ENCODE data around the gene SEPTIN1.
"Not testable (repeated sequence)": the region's sequence is repeated elsewhere in the genome, so short reads cannot be mapped to it uniquely, and the experiment has no call there.

The SEPTIN1 gene

DNA sequence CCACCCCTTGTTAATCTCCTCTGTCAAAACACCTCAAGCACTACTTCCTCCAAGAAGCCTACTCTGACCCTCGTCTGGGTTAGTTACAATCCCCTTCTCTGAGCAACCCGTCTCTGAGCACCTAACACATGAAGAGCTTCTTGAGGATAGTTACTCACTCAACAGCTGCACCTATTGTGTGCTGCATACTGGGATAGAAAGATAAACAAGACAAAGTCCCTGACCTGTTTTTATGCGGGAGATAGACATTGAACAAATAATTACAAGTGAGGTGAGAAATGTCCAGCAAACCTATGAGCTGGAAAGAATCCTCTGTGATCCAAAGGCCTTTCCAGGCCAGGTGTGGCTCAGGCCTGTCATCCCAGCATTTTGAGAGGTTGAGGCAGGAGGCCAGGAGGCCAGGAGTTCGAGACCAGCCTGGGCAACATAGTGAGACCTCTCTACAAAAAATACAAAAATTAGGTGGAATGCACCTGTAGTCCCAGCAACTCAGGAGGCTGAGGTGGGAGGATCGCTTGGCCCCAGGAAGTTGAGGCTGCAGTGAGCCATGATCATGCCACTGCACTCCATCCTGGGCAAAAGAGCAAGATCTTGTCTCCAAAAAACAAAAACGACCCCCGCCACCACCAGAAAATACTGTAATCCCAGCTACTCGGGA lies 19.5 kb upstream of the SEPTIN1 start:
- DNase-seq: no peak

- DNase-seq: no peak
Measured at GRCh38 chr16:30399435-30400186, 17.2 kb upstream of the SEPTIN1 start.

DNA sequence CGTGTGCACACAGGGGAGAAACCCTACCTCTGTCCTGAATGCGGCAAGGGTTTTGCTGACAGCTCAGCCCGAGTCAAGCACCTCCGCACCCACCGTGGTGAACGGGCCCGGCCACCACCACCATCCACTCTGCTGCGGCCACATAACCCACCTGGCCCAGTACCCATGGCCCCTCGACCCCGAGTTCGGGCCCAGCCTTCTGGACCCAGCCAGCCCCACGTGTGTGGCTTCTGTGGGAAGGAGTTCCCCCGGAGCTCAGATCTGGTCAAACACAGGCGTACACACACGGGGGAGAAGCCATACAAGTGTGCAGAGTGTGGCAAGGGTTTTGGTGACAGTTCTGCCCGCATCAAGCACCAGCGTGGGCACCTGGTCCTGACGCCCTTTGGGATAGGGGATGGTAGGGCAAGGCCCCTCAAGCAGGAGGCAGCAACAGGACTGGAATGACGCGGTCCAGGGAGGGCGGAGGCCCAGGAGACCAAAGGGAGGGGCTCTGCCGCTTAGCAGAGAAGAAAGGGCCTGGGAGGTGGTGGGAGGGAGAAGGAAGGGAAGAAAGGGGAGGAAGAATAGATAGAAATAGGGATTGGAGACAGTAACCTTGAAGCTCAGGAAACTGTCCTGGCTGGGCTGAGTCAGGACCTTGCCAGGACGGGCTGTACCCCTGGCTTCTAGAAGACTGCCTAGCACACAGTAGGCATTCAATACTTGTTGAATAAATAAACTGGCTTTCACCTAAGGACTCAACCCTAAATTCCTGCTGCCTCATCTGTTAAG lies 16.5 kb upstream of the SEPTIN1 start:
- no peak for DNase-seq

DNA sequence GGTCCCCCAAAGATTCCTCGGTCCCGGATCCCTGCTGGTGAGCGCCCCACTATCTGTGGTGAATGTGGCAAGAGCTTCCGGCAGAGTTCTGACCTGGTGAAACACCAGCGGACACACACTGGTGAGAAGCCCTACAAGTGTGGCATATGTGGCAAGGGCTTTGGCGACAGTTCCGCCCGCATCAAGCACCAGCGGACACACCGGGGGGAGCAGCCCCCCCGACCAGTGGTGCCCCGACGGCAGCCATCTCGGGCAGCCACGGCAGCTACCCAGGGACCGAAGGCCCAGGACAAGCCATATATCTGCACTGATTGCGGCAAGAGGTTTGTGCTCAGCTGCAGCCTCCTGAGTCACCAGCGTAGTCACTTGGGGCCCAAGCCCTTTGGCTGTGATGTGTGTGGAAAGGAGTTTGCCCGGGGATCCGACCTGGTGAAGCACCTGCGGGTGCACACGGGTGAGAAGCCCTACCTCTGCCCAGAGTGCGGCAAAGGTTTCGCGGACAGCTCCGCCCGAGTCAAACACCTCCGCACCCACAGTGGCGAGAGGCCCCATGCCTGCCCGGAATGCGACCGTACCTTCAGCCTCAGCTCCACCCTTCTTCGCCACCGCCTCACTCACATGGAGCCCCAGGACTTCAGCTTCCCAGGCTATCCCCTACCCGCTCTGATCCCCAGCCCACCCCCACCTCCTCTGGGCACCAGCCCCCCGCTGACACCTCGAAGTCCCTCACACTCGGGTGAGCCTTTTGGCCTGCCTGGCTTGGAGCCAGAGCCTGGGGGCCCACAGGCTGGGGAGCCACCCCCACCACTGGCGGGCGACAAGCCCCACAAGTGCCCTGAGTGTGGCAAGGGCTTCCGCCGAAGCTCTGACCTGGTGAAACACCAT lies 15.7 kb upstream of the SEPTIN1 start:
- DNase-seq: no peak

GRCh38 chr16:30397056-30397455 lies 14.7 kb upstream of the SEPTIN1 start:
- DNase-seq: no peak

GRCh38 chr16:30396627-30397026 lies 14.3 kb upstream of the SEPTIN1 start:
- DNase-seq: not testable (repeated sequence)

- DNase-seq: no peak
Measured at GRCh38 chr16:30395992-30396585, 13.7 kb upstream of the SEPTIN1 start.

DNA sequence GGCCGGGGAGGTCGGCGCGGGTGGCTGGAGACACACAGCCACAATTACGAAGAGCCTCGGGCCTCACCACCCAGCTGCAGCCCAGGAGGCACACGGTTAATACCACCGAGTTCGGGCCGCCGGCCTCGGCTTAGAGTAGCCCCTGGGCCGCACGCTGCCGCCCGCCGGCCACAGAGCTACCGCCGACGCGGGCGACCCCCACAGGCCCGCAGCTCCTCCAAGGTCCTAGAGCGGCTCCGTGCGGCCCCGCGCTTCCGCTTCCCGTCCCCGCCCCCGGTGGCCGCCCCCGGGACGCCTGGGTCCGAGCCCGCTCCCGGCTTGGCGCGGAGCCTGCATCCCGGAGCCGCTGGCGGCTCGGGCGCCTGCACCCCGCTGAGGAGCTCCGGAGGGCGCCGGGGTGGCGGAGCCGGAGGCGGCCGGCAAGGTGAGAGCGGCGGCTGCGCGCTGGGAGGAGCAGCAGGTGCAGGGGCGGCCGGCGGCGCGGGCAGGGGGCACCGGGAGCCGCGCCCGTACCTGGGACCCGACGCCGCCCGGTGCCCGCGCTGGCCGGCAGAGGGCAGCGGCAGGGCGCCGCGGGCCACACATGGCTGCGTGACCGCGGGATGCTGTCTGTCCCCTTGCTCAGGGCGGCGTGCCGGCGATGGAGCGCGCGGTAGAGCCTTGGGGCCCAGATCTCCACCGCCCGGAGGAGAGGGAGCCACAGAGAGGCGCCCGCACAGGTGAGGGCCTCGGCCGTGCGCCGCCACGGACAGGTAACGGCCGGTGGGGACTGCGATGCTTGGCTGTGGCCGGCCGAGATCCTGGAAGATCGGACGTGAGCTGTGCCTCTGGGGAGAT lies 13.0 kb upstream of the SEPTIN1 start, which contains the start of gene ZNF48:
TSS of gene ZNF48 (plus strand) at position 266 of the 837 bp plus-strand sequence. CDS start at position 641, 375 bp downstream.
- peak; percentile 94 for DNase-seq

- DNase-seq: peak; percentile 83
Measured at GRCh38 chr16:30394592-30395154, 12.3 kb upstream of the SEPTIN1 start.

DNA sequence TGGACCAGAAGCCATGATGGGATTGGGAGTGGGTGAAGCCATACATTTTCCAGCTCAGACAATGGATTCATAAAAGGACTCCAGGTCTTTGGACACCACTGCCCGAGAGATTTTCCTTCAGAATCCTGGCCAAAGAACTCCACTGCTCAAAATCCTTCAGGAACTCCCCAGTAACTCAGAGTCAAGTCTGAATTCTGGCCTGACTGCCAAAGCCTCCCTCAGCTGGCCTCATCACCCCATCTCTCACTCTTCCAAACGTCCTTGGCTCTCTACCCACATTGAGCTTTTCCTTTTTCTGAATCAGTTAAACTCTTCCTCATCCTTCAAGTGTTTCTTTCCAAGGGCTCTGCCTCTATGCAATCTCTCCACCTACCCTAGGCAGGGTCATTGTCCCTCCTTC lies 1.2 kb upstream of the SEPTIN1 start:
- DNase-seq: no peak

- DNase-seq: no peak
Measured at GRCh38 chr16:30381291-30382041, 895 bp downstream of the SEPTIN1 start.

- no peak for DNase-seq
Measured at GRCh38 chr16:30380803-30381208, 1.6 kb downstream of the SEPTIN1 start.

- DNase-seq: no peak
Measured at GRCh38 chr16:30380072-30380802, 2.1 kb downstream of the SEPTIN1 start.

- DNase-seq: no peak
Measured at GRCh38 chr16:30379158-30379783, 3.1 kb downstream of the SEPTIN1 start.

GRCh38 chr16:30378236-30379157 lies 3.9 kb downstream of the SEPTIN1 start:
- peak; percentile 97 for DNase-seq

GRCh38 chr16:30377812-30378235 lies 4.5 kb downstream of the SEPTIN1 start:
- peak; percentile 95 for DNase-seq

GRCh38 chr16:30377050-30377811 lies 5.1 kb downstream of the SEPTIN1 start:
- DNase-seq: no peak

All from retina (tissue), 1 donor.